PFSK-1 (cell line): Measurements from ENCODE around the gene ATF6B.

Source experiments
- FOXP2 ChIP-seq: optimal IDR thresholded peaks from 2 replicates; pipeline ENCODE3; 2011; ENCODE audit warnings: borderline replicate concordance, control low read depth, inconsistent platforms; ENCODE audit not compliant: insufficient read depth; ENCODE audit errors: extremely low read length, extremely low read depth
- POLR2AphosphoS5 ChIP-seq: IDR thresholded peaks from 2 replicates; pipeline ENCODE4 v1.6.1; 2012; ENCODE audit warnings: low read depth, mild to moderate bottlenecking, control low read depth, low read length, moderate library complexity
- SIN3A ChIP-seq: IDR thresholded peaks from 2 replicates; pipeline ENCODE4 v1.6.1; 2012; ENCODE audit warnings: mild to moderate bottlenecking, low read length, moderate library complexity, borderline replicate concordance; ENCODE audit not compliant: insufficient read depth
- TAF1 ChIP-seq: IDR thresholded peaks from 2 replicates; pipeline ENCODE4 v1.6.1; 2012; ENCODE audit warnings: low read length, control low read depth, borderline replicate concordance; ENCODE audit not compliant: insufficient read depth
- TF ChIP-seq, protein P1 (sequence below), 2 experiments: IDR thresholded peaks; 2 replicates each; pipeline versions ENCODE4 v1.6.1 to v1.8.0; 2011 to 2012; ENCODE audit warnings: low read depth in 2 of 2, low read length in 2 of 2, control low read depth in 1 of 2, inconsistent platforms in 1 of 2, mild to moderate bottlenecking in 1 of 2, moderate library complexity in 1 of 2; ENCODE audit not compliant: insufficient read depth in 1 of 2

ATF6B gene

DNA sequence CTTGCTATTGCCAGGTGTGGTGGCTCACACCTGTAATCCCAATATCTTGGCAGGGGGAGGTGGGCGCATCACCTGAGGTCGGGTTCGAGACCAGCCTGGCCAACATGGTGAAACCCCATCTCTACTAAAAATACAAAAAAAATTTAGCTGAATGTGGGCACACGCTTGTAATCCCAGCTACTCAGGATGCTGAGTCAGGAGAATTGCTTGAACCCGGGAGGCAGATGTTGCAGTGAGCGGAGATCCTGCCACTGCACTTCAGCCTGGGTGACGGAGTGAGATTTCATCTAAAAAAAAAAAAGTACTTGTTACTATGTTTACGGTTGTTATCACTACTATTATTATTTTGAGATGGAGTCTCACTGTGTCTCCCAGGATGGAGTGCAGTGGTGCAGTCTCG lies 28.8 kb upstream of the ATF6B start:
- TF ChIP-seq TAF1, result no peak
- TF ChIP-seq POLR2AphosphoS5, result no peak

GRCh38 chr6:32154514-32155161 lies 26.6 kb upstream of the ATF6B start:
- TF ChIP-seq FOXP2, result peak; percentile 40
- TF ChIP-seq TAF1, result no peak
- no peak for TF ChIP-seq POLR2AphosphoS5
- TF ChIP-seq SIN3A, result no peak
- TF ChIP-seq, protein P1, sequence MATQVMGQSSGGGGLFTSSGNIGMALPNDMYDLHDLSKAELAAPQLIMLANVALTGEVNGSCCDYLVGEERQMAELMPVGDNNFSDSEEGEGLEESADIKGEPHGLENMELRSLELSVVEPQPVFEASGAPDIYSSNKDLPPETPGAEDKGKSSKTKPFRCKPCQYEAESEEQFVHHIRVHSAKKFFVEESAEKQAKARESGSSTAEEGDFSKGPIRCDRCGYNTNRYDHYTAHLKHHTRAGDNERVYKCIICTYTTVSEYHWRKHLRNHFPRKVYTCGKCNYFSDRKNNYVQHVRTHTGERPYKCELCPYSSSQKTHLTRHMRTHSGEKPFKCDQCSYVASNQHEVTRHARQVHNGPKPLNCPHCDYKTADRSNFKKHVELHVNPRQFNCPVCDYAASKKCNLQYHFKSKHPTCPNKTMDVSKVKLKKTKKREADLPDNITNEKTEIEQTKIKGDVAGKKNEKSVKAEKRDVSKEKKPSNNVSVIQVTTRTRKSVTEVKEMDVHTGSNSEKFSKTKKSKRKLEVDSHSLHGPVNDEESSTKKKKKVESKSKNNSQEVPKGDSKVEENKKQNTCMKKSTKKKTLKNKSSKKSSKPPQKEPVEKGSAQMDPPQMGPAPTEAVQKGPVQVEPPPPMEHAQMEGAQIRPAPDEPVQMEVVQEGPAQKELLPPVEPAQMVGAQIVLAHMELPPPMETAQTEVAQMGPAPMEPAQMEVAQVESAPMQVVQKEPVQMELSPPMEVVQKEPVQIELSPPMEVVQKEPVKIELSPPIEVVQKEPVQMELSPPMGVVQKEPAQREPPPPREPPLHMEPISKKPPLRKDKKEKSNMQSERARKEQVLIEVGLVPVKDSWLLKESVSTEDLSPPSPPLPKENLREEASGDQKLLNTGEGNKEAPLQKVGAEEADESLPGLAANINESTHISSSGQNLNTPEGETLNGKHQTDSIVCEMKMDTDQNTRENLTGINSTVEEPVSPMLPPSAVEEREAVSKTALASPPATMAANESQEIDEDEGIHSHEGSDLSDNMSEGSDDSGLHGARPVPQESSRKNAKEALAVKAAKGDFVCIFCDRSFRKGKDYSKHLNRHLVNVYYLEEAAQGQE (IDR thresholded peaks at IDR 0.05; ENCODE audit: insufficient read depth in 1 of 2, low read depth in 2 of 2, low read length in 2 of 2), result no peak

DNA sequence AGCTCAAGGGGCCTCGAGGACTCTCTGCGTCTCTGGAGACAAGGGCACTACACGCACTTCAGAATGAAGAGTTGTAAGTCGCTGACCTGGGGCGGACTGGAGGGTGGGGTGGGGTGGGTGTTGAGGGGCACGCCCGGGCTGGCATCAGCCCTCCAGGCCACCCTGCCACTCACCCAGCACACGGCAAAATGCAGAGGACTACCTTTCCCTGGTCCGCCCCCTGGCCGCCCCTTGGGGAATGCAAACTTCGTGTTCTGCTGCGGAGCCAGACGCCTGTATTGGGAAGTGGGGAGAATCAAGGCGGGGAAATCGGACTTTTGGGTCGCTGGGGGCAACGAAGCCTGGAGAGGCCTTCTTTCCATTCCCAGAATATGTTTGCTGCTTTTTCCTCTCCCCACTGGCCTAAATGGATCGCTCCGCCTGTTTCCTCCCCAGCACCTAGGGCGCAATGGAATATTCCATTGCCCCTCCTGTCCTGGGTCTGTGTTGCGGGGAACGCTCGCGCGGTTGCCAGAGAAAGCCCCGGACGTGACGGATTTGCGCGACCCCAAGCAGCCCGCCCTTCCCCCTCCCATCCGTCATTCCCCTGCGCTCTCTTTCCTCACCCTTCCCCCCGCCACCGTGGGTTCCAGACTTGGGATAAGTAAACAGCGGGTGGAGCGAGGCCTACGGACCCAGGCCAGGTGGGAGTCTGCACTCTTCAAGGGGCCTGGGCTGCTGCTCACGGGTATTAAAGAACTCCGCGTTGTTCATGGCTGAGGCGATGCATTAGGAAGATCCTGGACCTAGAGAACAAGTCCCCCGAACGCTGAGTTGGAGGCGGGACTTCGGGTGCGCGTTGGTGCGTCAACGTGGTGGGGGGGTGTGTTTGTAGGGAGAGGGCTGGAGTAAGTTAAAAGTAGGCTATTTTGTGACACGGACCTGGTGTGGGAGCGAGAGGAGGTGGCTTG lies 25.8 kb upstream of the ATF6B start, which contains the start of gene PPT2:
Gene PPT2 (plus strand): TSS at position 578 of the 950 bp plus-strand sequence. CDS start 454 bp downstream, outside the sequence.
- peak; percentile 90 for TF ChIP-seq FOXP2
- TF ChIP-seq, protein P1 (IDR thresholded peaks at IDR 0.05; ENCODE audit: insufficient read depth in 1 of 2, low read depth in 2 of 2, low read length in 2 of 2), result no peak; a peak in 1 of 4 replicates
- TF ChIP-seq TAF1, result 0 out of 2 replicates have a peak, but pooled peaks have one; percentile 20
- TF ChIP-seq POLR2AphosphoS5, result peak; percentile 86
- TF ChIP-seq SIN3A, result peak; percentile 93; the same call in 1 of the 2 replicates

GRCh38 chr6:32152769-32153563 lies 24.9 kb upstream of the ATF6B start:
- TF ChIP-seq SIN3A, result no peak

DNA sequence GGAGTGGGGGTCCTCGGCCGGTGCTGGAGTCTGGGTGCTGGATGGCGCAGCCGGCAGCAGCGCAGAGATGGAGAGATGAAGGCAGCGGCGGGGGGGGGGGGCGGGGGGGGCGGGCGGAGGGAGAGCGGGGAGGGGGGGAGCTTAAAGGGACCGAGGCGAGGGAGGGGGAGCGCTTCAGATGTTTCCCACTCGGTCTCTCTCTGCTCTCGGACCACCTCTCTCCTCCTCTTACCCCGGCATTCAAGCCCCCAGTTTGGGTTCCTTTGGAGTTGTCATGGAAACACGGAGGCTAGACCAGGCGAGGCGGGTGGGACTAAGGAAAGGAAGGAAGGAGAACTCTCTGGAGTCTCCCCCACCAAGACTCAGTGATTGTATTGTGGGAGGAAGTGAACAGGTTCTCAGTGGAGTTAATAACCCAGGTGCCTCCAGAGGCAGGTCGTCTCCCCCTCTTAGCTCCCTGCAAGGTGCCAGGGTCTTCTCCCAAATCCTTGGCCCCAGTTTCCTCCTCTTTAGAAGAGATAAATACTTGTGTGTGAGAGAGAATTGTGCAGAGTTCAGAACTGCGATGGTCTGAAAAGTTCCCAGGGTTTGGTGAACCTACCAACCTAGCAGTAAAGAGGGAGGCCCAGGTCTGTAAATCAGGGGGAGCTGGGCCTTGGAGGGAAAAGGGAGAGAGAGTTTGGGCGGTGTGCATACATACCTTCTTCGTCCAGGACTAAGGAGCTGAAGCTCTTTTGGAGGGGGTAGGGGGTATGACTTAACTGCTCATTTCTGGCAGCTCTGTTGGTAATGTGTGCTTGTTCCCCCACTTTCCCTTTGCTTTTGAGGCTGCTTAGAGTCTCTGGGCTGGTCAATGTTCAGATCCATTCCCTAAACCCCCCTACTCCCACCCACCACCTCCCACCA lies 24.1 kb upstream of the ATF6B start, which contains the start of gene PRRT1:
Gene PRRT1 (minus strand): TSS at position 77 of the 906 bp plus-strand sequence. CDS start 112 bp downstream, outside the sequence.
- TF ChIP-seq POLR2AphosphoS5, result no peak
- no peak for TF ChIP-seq FOXP2
- TF ChIP-seq, protein P1 (IDR thresholded peaks at IDR 0.05; ENCODE audit: insufficient read depth in 1 of 2, low read depth in 2 of 2, low read length in 2 of 2), result no peak
- no peak for TF ChIP-seq SIN3A
- no peak for TF ChIP-seq TAF1
